GM23338 (cell line): ENCODE results near the gene APOBEC3B.

Experiments used
- CREB1 ChIP-seq: fragments of 250-450 bp; sonication (Bioruptor Pico); IDR thresholded peaks from 2 replicates; pipeline ENCODE4 v1.5.0; 2020; ENCODE audit warnings: low read depth, mild to moderate bottlenecking, moderate library complexity
- CTCF ChIP-seq, 2 experiments: fragments of 200-600 bp in 1 of 2; sonication (generic) in 1 of 2; conservative IDR thresholded peaks; 2 replicates each; pipeline versions ENCODE4 v1.5.1 to v1.6.1; 2016 to 2017; ENCODE audit warnings: antibody characterized with exemption in 2 of 2, low read depth in 2 of 2, mild to moderate bottlenecking in 2 of 2, moderate library complexity in 1 of 2
- ETS1 ChIP-seq: IDR thresholded peaks from 2 replicates; pipeline ENCODE4 v1.6.1; 2016; ENCODE audit warnings: antibody characterized with exemption
- EZH2 ChIP-seq: fragments of 200-600 bp; sonication (generic); IDR thresholded peaks from one replicate; pipeline ENCODE4 v1.8.0; 2017; ENCODE audit warnings: antibody characterized with exemption, mild to moderate bottlenecking, low read depth; ENCODE audit not compliant: unreplicated experiment
- EZH2phosphoT487 ChIP-seq: fragments of 200-600 bp; sonication (generic); IDR thresholded peaks from one replicate; pipeline ENCODE4 v1.8.1; 2018; ENCODE audit warnings: antibody characterized with exemption; ENCODE audit not compliant: unreplicated experiment
- POLR2AphosphoS5 ChIP-seq: IDR thresholded peaks from 2 replicates; pipeline ENCODE4 v1.6.1; 2016; ENCODE audit warnings: antibody characterized with exemption, low read depth
- REST ChIP-seq: IDR thresholded peaks from one replicate; pipeline ENCODE4 v1.6.1; 2018; ENCODE audit warnings: antibody characterized with exemption; ENCODE audit not compliant: unreplicated experiment
- ZNF114 ChIP-seq: fragments of 250-450 bp; sonication (Bioruptor Pico); IDR thresholded peaks from 2 replicates; pipeline ENCODE4 v1.5.0; 2020; ENCODE audit warnings: mild to moderate bottlenecking, moderate library complexity

GRCh38 chr22:39013942-39014722 lies 32.0 kb downstream of the APOBEC3B start, which contains the start of gene APOBEC3C:
- TF ChIP-seq REST (no peak), CTCF (conservative IDR thresholded peaks at IDR 0.05; ENCODE audit: low read depth in 2 of 2) (peak in 1 of 2 experiments; percentile 37; a peak in 2 of 4 replicates), POLR2AphosphoS5 (no peak), EZH2phosphoT487 (no peak), EZH2 (no peak), CREB1 (CRISPR knock-in tag) (no peak), ZNF114 (no peak), ETS1 (no peak)
